Measurements from ENCODE around the gene ABHD17B. TPM values are rescaled to one million over a fixed set of nuclear protein-coding genes. Genes with fewer than 3 reads are reported as not detected.

ABHD17B gene
- total and polyA plus RNA-seq, 10 of the 15 experiments (the other 5 are each of a cell fraction or from before 2014, with no cell fraction given), result 3.5 to 21.4 (median 16.6) TPM

GRCh38 chr9:71886541-71886940, 24.5 kb downstream of the ABHD17B start:
- WGBS (ENCODE audit: insufficient coverage, insufficient replicate concordance, low lambda C conversion rate, missing lambda C conversion rate), result 92% methylated on average over 10 of the region's 10 CpGs
- Histone ChIP-seq H3K4me1 (ENCODE audit: control insufficient read depth, insufficient read depth, low read length) (no peaks in the 10 kb centered on the region), H2AFZ (ENCODE audit: control insufficient read depth, low read depth, low read length) (no peak overlapping the region), H3K9ac (ENCODE audit: control insufficient read depth, insufficient read depth, low read length) (no peak overlapping the region), H3K79me2 (ENCODE audit: control insufficient read depth, insufficient read depth, low read length) (peaks cover 29% of the 10 kb centered on the region), H3K4me2 (ENCODE audit: control insufficient read depth, insufficient read depth) (no peak overlapping the region), H3K9me3 (replicated peaks; ENCODE audit: control insufficient read depth, insufficient read depth, low read length) (peaks cover 9% of the 10 kb centered on the region), H3K4me3 (no peak overlapping the region), H4K20me1 (ENCODE audit: control insufficient read depth, insufficient read depth) (no peaks in the 10 kb centered on the region), H3K36me3 (ENCODE audit: control insufficient read depth in 2 of 2, insufficient read depth in 2 of 2, low read length in 1 of 2) (peaks cover 0 to 4% of the 10 kb centered on the region in 2 experiments; a peak in 2 of 4 replicates), H3K27ac (ENCODE audit: control insufficient read depth, insufficient read depth) (no peak overlapping the region), H3K27me3 (replicated peaks in 1 of 2; ENCODE audit: control insufficient read depth in 2 of 2, insufficient read depth in 2 of 2, low read length in 1 of 2) (no peaks in the 10 kb centered on the region)
- CTCF ChIA-PET, result interaction anchor here (0.6 to 2.2 kb wide), 3 partner anchors 9 to 140 kb away, joined by 3 to 10 read pairs (median 3); partner anchors contain the start of genes ABHD17B and C9orf85
- FAIRE-seq (no peak), ATAC-seq (no peak), DNase-seq (ENCODE audit: low read depth, low spot score) (no peak)
- SMC1A ChIA-PET (ENCODE audit: uncharacterized antibody, unreplicated experiment), result interaction anchor here (1.2 to 2.8 kb wide), 8 partner anchors 8 to 138 kb away, joined by 3 to 15 read pairs (median 6); no protein-coding TSS in a partner anchor
- in situ Hi-C loops (cut with MboI) (no loop called here), intact Hi-C loops (cut with micrococcal nuclease; ENCODE audit: unreplicated experiment) (no loop called here)
- BruUV-seq (replicated peaks), result no TSS peak
- POLR2A ChIA-PET, result interaction anchor here (0.5 kb wide), 1 partner anchor 646 kb away, joined by 6 read pairs; no protein-coding TSS in a partner anchor
- RAD21 ChIA-PET (ENCODE audit: unreplicated experiment), result interaction anchor here (0.6 to 1.5 kb wide), 3 partner anchors 20 to 79 kb away, joined by 3 to 4 read pairs (median 3); partner anchors contain the start of genes ABHD17B and C9orf85
- TF ChIP-seq ASH2L (IDR thresholded peaks at IDR 0.05; ENCODE audit: borderline replicate concordance, low read depth) (no peak), ZBED1 (IDR thresholded peaks at IDR 0.05; ENCODE audit: borderline replicate concordance) (no peak), USF1 (IDR thresholded peaks at IDR 0.05; ENCODE audit: borderline replicate concordance, extremely low read length, insufficient read depth, low read depth, low read length) (no peak), REST (IDR thresholded peaks at IDR 0.05; ENCODE audit: low read depth, low read length) (no peak), SIX5 (IDR thresholded peaks at IDR 0.05; ENCODE audit: low read depth, low read length, severe bottlenecking) (no peak), CUX1 (IDR thresholded peaks at IDR 0.05; ENCODE audit: insufficient replicate concordance, low read depth, low read length) (no peak), E2F8 (IDR thresholded peaks at IDR 0.05; ENCODE audit: low read depth, partially characterized antibody) (no peak)
